NCI-H2196 (cell line): Measurements from ENCODE around the gene PNPLA3.

Experiments used
- DNase-seq: peaks from one replicate; lab custom pipeline; 2025; ENCODE audit not compliant: unreplicated experiment; lab: John Stamatoyannopoulos, UW

The PNPLA3 gene

DNA sequence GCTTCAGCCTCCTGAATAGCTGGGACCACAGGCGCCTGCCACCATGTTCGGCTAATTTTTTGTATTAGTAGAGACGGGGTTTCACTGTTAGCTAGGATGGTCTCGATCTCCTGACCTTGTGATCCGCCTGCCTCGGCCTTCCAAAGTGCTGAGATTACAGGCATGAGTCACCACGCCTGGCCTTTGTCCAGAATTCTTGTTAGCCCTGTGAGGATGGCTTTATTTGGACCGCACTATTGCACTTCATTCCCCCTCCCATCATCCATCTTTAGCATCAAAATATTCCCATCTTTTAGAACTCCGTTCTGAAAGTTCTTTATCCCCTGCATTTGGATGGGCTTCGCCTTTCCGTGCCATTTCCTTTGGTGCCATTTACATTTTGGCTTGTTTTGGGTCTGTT lies 34.3 kb downstream of the PNPLA3 start:
- peak; percentile 12 for DNase-seq

DNA sequence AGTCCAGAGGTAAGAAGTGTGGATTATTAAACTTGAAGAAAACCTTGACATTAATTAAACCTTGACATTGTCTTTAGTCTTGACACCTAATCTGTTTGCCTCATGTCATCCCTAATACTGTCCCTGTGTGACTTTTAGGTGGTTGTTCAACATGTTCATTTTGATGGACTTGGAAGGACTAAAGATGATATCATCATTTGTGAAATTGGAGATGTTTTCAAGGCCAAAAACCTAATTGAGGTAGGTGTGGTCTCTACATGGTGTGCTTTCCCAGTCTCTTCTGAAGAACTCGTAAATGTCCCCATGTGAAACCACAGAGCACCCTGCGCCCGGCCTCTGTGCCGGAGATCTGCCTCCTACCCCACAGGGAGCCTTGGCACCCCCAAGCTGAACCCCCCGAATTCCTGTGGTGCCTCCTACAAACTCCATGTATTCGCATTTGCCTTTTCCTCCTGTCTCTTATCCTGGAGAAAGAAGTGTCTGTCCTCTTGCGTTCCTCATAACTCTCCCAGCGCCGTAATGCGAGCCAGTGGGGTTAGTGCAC lies 40.8 kb downstream of the PNPLA3 start:
- no peak for DNase-seq

DNA sequence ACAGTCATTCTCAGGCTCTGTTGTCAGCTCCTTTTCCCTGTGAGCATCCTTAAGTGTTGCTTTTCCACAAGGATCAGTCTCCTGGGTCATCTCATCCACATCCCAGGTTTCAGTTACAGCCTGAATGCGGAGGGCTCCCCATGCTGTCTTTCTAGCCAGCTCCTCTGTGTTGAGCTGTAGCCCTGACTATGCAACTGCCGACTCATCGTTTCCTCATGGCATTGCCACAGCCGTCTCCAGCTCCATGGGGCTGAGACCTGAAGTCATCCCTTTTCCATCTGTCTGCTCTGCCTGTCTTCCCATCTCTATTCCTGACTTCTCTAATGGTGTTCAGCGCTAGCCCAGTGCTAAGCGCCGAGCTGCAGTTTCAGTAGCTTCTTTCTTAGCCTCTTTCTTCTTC lies 43.5 kb downstream of the PNPLA3 start:
- no peak for DNase-seq

DNA sequence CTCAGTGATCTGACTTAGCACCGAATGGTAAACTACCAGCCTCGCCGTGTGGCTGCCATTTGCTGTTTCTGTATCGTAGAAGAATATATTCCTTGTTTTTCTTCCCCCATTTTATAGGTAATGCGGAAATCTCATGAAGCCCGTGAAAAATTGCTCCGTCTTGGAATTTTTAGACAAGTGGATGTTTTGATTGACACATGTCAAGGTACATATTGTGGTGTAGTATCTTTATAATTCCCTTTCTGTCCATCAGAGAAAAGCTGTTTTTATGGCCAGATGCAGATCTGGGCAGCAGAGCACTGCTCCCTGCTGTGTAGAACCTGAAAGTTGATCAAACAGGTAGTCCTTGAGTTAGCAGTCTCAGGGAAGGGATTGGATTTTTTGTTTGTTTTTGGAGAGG lies 45.0 kb downstream of the PNPLA3 start:
- DNase-seq = no peak

DNA sequence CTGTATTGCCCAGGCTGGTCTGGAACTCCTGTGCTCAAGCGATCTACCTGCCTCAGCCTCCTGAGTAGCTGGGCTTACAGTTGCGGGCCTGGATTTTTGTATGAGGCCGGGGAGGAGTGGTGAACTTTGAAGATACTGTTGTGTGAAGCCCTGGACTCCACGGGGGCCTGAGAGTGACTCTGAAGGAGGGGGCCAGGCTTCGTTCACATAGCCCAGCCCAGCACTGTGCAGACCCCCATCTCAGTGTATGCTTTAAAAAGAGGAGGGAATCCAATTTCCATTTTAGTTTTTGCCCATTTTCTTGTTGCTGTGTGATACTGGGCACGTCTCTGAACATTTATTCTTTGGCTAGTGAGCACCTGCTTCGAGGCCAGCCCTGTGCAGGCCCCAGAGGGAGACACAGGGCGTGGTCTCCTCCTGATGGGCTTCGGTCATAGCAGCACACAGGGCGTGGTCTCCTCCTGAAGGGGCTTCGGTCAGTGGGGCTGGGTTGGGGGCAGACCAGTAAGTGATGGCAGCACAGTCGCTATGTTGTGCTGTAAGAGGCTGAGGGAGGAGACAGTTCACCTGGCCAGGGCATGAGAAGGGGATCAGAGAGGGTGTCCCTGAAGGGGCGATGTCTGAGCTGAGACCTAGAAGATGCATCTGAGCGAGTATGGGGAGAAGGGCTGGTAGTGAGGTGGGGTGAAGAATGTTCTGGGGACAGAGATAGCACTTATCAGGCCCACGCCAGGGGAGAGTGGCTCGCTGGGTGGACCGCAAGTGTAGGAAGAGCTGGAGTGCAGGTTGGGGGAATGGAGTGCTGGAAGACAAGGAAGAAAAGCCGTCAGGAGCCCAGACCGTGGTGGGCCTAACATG lies 45.6 kb downstream of the PNPLA3 start:
- DNase-seq = no peak

DNA sequence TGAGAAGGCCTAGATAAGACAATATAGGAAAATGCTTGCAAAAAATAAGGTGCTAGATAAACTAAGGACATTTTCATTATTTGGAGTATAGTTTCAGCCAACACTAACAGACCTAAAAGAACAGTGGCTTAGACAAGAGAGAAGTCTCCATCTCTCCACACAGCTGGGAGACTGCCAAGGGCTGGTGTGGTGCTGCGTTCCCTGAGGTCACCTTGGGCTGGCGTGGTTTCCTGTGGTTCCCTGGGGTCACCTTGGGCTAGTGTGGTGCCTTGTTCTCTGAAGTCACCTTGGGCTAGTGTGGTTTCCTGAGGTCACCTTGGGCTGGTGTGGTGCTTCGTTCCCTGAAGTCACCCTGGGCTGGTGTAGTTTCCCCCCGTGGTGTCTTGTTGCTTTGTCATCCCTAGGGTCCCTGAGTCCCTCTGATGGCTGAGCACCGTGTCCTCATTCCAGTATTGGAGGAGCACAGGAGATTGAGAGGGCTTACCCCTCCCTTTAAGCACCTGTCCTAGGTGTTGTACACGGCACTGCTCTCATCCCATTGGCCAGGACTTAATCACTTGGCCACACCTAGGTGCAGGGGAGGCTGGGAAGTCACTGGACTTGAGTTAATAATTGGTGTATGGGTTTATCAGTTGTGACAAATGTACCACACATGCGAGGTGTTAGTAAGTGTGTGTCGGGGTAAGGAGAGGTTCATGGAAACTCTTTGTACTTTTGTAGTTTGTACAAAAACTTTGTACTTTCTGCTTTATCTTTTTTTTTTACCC lies 46.6 kb downstream of the PNPLA3 start:
- DNase-seq = no peak

DNA sequence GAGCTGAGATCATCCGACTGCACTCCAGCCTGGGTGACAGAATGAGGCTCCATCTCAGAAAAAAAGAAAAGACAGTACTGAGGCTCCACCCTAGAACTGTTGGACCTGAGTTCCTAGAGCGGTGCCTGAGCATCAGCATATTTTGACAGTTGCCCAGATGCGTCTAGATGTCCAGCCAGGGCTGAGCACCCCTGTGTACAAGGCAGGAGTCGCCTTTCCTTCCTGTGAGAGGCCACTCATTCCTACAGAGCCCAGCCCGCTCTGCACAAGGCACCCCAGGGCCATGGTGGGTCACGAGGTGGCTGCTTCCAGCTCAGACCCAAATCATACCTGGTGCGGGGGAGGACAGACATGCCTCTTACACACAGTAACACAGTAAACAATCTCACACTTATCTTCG lies 47.5 kb downstream of the PNPLA3 start:
- no peak for DNase-seq

DNA sequence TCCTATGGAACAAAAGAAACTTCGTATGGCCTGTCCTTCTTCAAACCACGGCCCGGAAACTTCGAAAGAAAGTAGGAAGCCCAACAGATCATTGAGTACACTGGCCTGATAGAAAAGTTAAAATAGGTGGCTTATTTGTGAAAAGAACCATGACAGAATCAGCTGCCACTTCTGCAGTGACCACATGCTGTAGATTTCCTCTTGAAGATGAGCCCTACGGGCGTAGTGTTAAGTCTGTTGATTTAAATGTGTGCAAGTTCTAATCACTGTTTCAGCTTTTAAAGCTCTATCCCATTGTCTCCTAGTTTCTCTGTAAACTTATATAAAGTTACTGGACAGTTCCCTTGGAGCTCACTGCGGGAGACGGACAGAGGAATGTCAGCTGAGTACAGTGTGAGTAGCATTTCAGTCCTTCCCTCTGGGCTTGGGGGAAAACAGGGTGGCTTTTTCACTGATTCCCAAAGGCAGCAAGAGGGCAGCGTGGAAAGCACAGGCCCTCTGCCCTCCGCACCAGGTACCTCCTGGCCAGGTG lies 49.4 kb downstream of the PNPLA3 start:
- no peak for DNase-seq

DNA sequence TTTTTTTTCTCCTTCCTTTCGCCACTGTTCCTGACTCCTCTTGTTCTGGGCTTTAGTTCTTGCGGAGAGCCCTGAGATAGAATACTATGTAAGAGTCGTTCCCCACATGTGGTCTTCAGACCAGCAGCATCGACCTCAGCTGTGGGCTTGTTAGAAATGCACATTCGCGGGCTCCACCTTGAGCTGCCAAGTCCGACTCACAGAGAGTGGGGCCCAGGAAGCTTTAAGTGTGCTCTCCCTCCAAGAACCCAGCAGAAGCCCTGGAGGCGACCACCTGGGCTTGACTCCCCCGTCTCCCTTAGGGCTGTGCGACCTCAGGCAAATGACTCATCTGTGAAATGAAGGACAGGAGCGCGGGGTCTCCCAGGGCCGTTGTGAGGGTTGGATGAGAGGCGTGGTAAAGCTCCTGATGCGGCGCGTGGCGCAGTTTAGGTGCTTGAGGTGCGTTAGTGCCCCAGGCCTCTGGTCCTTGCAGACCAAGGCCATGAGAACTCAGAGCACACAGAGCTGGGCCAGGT lies 50.5 kb downstream of the PNPLA3 start:
- no peak for DNase-seq

DNA sequence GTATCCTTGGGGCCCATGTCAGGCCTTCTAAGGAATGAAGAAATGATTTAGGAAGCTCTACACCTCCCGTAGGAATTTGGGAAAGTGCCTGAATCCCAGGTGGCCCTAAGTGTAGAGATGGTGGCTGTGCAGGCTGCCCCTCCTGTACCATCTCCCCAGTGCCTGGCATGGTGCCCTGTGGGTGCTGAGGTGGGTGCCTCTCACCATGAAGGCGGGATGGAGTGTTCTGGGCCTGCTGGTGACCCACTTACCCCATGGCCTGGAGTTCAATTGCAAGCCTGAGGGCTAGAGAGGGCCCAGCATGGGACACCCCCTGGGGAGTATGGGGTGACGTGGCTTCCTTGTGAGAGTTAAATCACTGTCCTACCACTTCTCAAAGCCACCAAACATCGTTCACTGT lies 51.4 kb downstream of the PNPLA3 start:
- no peak for DNase-seq

DNA sequence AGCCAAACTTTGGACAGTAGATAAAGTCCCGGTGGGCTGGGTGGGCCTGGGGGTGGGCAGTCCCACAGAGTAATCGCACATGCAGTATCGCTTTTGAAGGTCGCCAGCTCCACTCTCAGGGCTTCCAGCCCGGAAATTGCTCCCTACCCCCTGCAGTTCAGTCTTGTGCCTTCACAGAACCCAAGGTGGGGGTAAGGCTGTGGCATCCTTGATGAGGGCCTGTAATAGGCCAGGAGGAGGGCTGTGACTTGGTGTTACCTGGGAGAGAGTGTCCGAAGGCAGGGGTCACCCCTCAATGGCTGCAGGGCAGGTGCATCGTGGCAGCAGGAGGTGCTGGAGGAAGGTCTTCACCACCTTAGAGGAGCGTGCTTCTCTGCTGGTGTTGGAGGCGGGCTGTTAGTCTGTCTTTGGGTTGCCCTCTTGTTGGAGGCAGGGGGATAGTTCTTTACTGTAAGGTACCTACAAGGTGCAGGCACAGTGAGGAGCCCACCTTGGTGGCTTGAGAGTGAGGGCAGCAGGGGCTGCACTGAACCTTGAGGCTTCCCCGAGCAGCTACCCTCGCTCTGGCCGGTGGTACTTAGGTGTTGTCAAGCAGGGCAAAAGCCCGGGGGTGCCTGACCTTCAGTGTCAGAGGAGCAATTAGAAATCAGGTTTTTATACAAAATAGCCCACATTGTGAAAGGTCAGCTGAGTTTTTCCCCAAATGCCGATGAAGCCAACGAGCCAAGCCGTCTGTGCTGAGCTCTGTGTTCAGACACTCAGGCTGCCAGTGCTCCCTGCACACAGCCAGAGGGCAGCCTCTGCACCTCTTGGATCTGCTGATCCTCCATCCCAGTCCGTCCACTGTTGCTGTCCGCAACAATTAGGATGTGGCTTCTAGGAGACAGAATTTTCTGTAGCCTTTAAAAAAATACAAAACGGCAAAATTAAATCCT lies 53.5 kb downstream of the PNPLA3 start:
- no peak for DNase-seq

DNA sequence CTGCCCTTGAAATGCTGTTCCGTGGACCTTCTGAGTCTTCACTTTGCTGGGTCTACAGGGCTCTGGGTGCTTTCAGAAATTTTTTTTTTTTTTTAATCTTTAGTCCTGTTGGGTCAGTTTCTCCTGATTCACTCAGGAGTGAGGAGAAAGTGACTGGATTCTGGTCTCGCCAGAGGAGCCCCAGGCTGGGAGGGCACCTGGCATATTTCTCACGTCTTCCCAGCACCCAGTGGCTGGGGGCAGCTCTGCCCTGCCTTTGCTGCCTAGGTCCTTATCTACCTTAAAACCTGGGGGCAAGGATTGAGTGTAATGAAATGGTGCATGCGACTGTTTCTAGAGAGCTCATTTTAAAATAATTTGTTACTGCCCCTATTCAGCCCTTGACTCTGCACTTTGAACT lies 55.0 kb downstream of the PNPLA3 start:
- no peak for DNase-seq

DNA sequence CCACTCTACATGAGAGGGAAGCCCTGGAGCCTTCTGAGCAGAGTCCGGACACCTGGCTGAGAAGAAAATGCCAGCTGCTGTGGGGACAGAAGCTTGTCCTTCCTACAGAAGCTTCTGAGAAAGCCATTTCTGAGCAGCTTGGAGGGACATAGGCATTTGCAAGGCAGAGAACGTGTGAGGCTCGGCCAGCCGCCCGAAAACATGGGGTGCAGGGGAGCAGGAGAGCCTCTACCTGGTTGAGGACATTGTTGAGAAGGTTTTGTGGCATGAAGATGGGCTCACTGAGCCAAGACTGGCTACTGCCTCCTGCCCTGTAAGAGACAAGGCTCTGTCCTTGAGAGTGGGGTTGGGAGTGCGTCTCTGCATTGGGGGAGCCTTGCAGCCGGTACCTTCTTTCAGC lies 57.0 kb downstream of the PNPLA3 start:
- DNase-seq = no peak

DNA sequence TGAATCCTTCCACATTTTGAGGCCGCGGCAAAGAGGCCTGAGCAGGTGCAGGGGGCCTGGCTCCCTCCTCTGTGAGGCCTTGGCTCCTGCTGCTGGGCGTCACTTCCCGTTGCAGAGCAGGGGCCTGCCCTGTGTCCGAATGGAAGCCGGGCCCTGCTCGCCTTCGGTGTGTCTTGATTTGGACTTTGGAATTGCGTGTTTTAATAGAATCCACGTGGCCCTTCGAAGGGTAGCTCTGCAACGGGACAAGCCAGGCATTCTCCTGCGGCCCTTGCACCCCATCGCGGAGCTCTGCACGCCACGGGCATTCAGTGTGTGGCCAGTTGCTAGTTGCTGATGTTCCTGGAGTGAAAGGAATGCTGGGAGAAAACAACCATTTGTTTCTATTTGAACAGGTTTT lies 57.4 kb downstream of the PNPLA3 start:
- no peak for DNase-seq

DNA sequence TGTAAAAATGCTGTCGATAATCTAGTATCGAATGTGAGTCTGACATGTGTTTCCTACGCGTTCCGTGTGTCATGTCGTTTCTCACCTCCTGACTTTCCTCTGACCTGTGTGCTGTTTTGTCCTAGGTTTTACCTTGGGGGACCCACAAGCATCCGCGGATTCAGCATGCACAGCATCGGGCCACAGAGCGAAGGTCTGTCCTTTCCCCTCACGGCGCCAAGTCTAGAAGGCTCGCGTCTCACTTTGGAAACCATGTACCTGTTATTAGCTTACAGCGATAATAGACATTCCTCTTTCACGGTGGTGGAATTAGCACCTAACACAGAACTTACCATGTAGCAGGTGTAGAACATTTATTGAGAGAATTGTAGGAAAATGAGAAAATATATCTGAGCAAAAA lies 60.2 kb downstream of the PNPLA3 start:
- DNase-seq = no peak

DNA sequence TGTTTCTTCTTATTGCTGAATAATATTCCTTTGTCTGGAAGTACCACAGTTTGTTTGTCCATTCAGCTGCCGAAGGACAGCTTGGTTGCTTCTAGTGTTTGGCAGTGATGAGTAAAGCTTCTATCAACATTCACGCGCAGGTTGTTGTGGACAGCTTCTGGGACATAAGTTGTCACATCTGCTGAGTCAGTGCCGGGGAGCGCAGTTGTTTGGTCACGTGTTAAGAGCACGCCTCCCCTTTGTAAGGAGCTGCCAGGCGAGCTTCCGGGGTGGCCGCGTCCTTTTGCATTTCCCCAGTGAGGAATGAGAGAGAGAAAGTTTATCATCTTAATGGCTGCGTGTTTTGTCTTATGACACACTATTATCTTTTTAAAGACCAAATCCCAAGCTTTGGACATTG lies 61.9 kb downstream of the PNPLA3 start:
- DNase-seq = no peak

DNA sequence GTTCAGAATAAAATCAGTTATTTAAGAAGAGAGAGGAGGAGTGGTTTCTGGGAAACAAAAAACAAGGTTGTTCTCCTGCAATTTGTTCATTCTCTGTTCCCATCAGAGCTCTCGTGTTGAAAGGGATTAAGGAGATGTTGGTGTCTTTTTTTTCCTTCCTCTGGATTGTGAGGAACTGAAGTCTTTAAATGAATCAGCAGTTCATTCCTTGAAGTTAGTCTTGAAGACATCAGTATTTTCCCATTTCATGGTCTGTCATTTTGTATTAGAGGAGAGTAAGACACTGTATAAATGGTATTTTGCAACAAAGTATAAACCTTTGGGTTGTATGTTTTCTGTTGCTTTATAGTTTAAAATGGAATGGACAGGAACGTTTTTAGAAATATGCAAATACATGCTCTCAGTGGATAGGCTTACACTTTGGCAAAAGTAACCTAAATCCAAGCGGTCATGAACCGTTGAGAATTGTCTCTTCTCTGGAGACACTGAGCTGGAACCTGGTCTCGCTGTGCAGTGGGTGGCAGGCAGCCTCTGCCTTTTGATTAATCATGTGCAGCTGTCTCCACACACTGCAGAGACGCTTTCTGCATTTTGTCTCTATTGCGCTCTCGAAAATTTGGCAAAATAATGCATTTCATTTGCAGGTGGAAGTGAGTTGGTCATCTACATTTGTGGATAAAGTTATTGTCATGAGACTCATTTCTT lies 64.7 kb downstream of the PNPLA3 start:
- no peak for DNase-seq

DNA sequence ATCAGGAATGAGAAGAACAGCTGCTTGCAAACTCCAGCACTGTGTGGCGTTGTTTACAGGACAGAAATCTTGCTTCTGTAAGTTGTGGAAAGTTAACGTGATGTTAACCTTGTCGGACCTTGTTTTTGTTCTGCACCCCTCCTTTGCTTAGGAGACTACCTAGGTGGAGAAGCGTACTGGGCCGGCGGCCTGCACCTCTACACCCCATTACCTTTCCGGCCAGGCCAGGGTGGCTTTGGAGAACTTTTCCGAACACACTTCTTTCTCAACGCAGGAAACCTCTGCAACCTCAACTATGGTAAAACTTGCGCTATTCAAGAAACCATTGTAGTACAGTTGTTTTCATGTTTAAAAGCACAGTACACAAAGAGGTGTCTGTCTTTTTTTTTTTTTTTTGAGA lies 65.4 kb downstream of the PNPLA3 start:
- no peak for DNase-seq

DNA sequence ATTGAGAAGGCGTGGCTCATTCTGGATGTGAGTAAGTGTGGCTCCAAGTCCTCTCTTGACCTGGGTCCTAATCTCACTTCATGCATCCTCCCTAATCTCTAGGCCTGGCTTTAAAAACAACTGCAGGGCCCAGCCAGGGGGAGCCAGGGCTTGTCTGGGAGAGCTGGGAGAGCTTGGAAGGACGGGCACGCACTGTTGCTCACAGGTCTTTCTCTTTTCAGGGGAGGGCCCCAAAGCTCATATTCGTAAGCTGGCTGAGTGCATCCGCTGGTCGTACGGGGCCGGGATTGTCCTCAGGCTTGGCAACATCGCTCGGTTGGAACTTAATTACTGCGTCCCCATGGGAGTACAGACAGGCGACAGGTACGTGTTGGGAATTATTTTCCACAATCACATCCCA lies 66.4 kb downstream of the PNPLA3 start:
- no peak for DNase-seq
